ENCODE results near the gene PCSK6.

DNA sequence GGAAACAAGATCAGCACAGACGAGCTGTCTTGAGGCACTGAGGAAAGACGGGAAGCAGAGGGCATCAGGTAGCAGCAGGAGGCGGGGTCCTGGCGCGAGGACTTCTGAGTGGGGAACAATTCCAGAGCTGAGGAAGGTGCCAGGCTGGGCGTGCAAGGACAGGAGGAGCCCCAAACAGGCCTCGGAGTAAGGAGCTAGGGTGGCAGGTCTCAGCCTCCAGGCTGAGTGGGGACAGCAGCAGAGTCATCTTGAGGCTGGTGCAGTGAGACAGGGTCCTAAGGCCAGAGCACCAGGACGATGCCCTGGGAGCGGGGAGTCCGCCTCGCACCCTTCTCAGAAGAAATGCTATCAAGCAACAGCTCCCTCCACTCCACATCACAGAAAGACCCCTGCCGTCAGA lies 78.4 kb downstream of the PCSK6 start:
- TF ChIP-seq, protein P1, sequence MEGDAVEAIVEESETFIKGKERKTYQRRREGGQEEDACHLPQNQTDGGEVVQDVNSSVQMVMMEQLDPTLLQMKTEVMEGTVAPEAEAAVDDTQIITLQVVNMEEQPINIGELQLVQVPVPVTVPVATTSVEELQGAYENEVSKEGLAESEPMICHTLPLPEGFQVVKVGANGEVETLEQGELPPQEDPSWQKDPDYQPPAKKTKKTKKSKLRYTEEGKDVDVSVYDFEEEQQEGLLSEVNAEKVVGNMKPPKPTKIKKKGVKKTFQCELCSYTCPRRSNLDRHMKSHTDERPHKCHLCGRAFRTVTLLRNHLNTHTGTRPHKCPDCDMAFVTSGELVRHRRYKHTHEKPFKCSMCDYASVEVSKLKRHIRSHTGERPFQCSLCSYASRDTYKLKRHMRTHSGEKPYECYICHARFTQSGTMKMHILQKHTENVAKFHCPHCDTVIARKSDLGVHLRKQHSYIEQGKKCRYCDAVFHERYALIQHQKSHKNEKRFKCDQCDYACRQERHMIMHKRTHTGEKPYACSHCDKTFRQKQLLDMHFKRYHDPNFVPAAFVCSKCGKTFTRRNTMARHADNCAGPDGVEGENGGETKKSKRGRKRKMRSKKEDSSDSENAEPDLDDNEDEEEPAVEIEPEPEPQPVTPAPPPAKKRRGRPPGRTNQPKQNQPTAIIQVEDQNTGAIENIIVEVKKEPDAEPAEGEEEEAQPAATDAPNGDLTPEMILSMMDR (IDR thresholded peaks at IDR 0.05) = no peak
- no peak for TF ChIP-seq POLR2A (IDR thresholded peaks at IDR 0.05)
- no peak for TF ChIP-seq POLR2AphosphoS5 (IDR thresholded peaks at IDR 0.05)
